T-helper 1 cell treated with Interleukin-12 subunit alpha and Interleukin-12 subunit beta and Interleukin-4 antibody, amounts not matched to agents 30 μg/mL and 1 μg/mL, for 36 hours (primary cell): ENCODE measurements around the gene AAK1.
"Not testable (repeated sequence)": the region's sequence is repeated elsewhere in the genome, so short reads cannot be mapped to it uniquely, and the experiment has no call there.

Source experiments
- H3K27ac Mint-ChIP-seq: one replicate; pipeline ENCODE4 v1.8.0; 2021; ENCODE audit warnings: mild to moderate bottlenecking, mixed read lengths
- H3K27me3 Mint-ChIP-seq: one replicate; pipeline ENCODE4 v1.8.0; 2021; ENCODE audit warnings: low read depth, mixed read lengths
- H3K36me3 Mint-ChIP-seq: one replicate; pipeline ENCODE4 v1.8.0; 2021; ENCODE audit warnings: low read depth, mixed read lengths
- H3K4me1 Mint-ChIP-seq: one replicate; pipeline ENCODE4 v1.8.0; 2021; ENCODE audit warnings: low read depth, mixed read lengths
- H3K4me3 Mint-ChIP-seq: one replicate; pipeline ENCODE4 v1.8.0; 2021; ENCODE audit warnings: mild to moderate bottlenecking, moderate library complexity, mixed read lengths
- H3K9me3 Mint-ChIP-seq: one replicate; pipeline ENCODE4 v1.8.0; 2021; ENCODE audit warnings: mixed read lengths

AAK1 gene

DNA sequence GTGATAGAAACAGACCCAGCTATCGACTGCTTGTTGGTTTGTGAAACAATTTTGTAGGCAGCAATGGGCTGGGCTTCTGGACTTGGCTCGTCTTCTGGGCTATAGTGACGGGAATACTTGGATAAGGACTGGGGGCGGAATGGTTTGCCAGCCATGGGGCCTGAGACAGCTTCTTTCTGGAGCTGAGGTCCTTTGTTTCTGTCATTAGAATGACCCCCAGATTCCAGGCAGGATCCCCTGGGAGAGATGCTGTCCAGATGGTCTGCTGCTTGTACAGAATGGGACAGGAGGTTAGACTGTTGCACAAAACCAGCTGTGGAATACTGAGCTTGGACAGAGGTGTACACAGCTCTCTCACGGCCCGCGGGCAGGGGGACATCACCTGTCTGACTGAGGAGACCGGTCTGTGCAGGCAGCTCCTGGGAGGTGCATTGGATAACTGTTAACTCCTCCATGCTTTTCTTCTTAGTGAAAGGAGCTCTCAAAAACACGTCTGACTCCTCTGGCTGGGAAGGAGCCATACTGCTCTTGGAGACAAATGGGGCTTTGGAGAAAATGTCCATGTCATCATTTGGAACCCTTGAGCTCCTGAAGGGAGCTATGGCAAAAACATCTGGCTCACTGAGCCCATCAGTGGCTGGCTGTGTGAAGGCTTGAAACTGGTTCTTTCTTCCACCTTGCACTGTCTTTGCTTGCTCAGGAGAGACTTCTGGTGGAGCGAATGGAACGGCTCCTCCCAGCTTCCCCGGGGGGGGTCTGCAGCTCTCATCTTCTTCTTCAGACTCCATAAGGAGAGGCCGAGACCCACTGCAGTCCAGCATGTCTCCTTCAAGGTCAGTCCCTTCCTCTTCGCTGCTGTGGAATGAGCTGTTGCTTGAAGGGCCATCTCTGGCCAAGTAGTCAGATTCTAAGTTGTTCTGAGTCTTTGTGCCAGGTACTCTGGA, 177.8 kb downstream of the AAK1 start:
- no peaks in the 10 kb centered on the region for H3K9me3 Mint-ChIP-seq

DNA sequence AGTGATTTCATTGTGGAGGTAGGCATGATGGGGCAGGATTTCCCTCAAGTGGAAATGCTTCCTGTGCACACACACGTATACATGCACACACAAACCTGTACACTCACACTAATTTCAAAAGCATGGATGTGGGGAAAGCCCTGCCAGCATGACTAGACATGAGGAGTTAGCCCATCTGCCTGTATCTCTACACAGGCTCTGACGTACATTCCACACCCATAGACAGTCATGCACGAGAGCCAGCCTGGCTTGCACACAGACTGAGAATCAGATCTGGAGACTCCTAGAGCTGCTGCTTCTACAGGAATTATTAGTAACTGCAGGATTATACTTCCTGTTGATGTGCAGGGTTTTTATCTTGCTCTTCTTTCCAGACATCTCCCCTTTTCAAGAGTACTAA, 179.0 kb downstream of the AAK1 start:
- H3K4me3 Mint-ChIP-seq, result no peak overlapping the region
- H3K27me3 Mint-ChIP-seq, result no peaks in the 10 kb centered on the region
- no peaks in the 10 kb centered on the region for H3K9me3 Mint-ChIP-seq
- H3K4me1 Mint-ChIP-seq, result peaks cover 2% of the 10 kb centered on the region
- peaks cover 26% of the 10 kb centered on the region for H3K36me3 Mint-ChIP-seq
- no peak overlapping the region for H3K27ac Mint-ChIP-seq

More for the DNA sequence above, 177.8 kb downstream of the AAK1 start:
- H3K27ac Mint-ChIP-seq, result no peak overlapping the region
- H3K36me3 Mint-ChIP-seq, result peaks cover 29% of the 10 kb centered on the region
- no peaks in the 10 kb centered on the region for H3K27me3 Mint-ChIP-seq
- peaks cover 2% of the 10 kb centered on the region for H3K4me1 Mint-ChIP-seq
- no peak overlapping the region for H3K4me3 Mint-ChIP-seq

DNA sequence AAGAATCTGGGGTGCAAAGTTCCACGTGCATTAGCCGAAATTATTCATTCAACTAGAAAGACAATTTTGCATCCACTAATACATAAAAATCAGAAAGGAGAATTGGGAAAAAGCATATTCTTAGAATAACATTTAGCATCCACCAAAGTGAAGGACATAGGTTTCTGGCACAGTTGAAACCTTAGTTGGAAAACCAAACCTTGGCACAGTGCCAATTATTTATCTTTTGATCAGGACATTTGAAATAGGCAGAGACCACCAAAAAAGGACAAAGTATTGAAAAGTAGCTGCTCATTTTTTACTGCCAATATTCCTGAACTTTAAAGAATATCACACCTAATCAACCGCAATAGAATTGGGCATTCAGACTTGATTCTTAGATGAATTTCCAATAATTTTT, 180.8 kb downstream of the AAK1 start:
- H3K4me1 Mint-ChIP-seq, result peaks cover 2% of the 10 kb centered on the region

DNA sequence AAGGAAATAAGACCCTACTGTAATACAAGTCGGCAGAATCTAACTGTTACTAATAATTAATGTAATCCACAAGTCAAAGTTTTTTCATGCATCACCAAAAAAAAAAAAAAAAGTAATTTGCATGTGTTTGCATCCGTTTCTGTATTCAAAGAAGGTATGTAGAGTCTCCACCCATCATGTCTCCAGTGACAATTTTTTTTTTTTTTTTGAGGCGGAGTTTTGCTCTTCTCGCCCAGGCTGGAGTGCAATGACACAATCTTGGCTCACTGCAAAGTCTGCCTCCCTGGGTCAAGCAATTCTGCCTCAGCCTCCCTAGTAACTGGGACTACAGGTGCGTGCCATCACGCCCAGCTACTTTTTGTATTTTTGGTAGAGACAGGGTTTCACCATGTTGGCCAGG, 182.1 kb downstream of the AAK1 start:
- no peak overlapping the region for H3K27ac Mint-ChIP-seq
- H3K36me3 Mint-ChIP-seq, result peaks cover 23% of the 10 kb centered on the region
- no peak overlapping the region for H3K4me3 Mint-ChIP-seq
- no peaks in the 10 kb centered on the region for H3K27me3 Mint-ChIP-seq
- no peaks in the 10 kb centered on the region for H3K9me3 Mint-ChIP-seq
- H3K4me1 Mint-ChIP-seq, result no peaks in the 10 kb centered on the region

More for the DNA sequence above, 180.8 kb downstream of the AAK1 start:
- Mint-ChIP-seq H3K9me3 (no peaks in the 10 kb centered on the region), H3K27me3 (no peaks in the 10 kb centered on the region), H3K36me3 (peaks cover 26% of the 10 kb centered on the region), H3K4me3 (no peak overlapping the region), H3K27ac (no peak overlapping the region)

DNA sequence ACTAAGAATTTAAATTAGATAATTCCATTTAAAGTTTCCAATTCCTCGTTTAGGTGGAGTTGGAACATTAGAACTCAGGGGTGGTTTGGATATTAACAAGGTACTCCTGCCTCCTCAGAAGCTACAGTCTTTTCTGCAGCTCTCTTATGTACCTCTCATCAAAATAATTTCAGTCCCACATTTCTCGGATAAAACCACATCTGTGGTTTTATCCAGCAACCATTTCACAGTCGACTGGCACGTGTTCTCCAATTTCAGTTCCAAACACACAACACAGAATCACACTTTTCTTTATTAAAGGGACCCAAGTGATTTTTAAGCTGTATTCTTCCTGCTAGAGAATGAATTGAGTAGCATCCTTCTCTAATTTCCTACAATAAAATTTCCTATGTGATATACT, 183.6 kb downstream of the AAK1 start:
- H3K36me3 Mint-ChIP-seq, result peaks cover 11% of the 10 kb centered on the region
- no peak overlapping the region for H3K27ac Mint-ChIP-seq
- no peaks in the 10 kb centered on the region for H3K9me3 Mint-ChIP-seq
- no peak overlapping the region for H3K4me3 Mint-ChIP-seq
- no peaks in the 10 kb centered on the region for H3K27me3 Mint-ChIP-seq
- H3K4me1 Mint-ChIP-seq, result no peaks in the 10 kb centered on the region

DNA sequence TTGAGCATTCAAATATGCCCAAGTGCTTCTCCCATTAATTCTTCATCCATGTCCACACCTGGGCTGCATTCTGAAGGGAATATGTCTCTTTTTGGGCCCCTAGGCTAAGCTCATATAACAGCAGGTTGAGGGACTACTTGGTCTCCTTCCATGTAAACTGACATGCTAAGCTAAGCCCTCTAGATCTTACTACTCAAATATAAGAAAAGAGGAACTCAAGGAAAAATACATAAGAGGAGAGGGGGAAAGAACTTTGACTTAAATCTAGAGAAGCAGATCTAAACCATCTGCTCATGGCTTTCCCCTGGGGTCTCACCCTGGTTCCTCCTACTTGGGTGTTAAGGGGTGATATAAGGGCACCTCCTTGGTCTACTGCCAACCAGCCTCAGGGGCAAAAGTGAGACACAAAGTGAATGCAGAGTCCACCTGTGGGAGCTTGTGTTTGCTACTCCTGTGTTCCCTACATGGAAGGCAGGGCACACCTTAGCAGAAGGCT, 186.5 kb downstream of the AAK1 start:
- no peak overlapping the region for H3K27ac Mint-ChIP-seq
- H3K4me1 Mint-ChIP-seq, result peaks cover 6% of the 10 kb centered on the region
- no peaks in the 10 kb centered on the region for H3K9me3 Mint-ChIP-seq
- peaks cover 7% of the 10 kb centered on the region for H3K27me3 Mint-ChIP-seq
- H3K36me3 Mint-ChIP-seq, result peaks cover 4% of the 10 kb centered on the region
- H3K4me3 Mint-ChIP-seq, result no peak overlapping the region

DNA sequence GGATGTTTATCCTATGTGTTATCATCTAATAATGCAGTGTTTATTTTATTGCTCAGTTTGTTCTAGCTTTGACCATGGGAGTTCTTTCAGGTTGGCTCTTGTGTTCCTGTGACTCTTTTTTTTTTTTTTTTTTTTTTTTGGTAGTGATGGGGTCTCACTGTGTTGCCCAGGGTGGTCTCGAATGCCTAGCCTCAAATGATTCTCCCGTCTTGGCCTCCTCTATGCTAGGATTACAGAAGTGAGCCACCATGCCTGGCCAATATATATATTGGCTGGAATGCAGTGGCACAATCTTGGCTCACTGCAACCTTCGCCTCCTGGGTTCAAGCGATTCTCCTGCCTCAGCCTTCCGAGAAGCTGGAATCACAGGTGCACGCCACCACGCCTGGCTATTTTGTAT, 187.4 kb downstream of the AAK1 start:
- H3K4me3 Mint-ChIP-seq, result no peak overlapping the region
- no peaks in the 10 kb centered on the region for H3K9me3 Mint-ChIP-seq
- peaks cover 6% of the 10 kb centered on the region for H3K4me1 Mint-ChIP-seq
- H3K27ac Mint-ChIP-seq, result no peak overlapping the region
- peaks cover 9% of the 10 kb centered on the region for H3K27me3 Mint-ChIP-seq
- H3K36me3 Mint-ChIP-seq, result no peaks in the 10 kb centered on the region

DNA sequence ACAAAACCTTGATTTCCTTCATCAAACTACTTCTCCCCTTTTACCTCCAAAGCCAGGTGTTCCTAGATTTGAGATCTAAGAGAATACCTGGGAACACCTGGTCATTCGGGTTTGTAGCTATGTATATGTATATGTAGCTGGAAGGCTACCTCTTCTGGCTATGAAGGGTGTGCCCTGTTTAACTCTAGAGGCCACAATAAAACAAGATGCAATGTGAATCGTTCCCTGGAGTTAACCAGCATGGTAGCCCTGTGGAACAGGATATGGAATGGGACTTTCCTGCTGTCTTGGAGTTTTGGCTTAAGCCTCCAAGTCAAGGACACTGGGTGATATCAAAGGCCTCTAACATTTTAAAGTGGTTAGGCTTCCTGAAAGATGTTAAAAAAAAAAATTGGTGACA, 188.6 kb downstream of the AAK1 start:
- Mint-ChIP-seq H3K4me1 (peaks cover 6% of the 10 kb centered on the region), H3K4me3 (no peak overlapping the region), H3K27me3 (peaks cover 16% of the 10 kb centered on the region), H3K27ac (no peak overlapping the region), H3K36me3 (no peaks in the 10 kb centered on the region), H3K9me3 (no peaks in the 10 kb centered on the region)

DNA sequence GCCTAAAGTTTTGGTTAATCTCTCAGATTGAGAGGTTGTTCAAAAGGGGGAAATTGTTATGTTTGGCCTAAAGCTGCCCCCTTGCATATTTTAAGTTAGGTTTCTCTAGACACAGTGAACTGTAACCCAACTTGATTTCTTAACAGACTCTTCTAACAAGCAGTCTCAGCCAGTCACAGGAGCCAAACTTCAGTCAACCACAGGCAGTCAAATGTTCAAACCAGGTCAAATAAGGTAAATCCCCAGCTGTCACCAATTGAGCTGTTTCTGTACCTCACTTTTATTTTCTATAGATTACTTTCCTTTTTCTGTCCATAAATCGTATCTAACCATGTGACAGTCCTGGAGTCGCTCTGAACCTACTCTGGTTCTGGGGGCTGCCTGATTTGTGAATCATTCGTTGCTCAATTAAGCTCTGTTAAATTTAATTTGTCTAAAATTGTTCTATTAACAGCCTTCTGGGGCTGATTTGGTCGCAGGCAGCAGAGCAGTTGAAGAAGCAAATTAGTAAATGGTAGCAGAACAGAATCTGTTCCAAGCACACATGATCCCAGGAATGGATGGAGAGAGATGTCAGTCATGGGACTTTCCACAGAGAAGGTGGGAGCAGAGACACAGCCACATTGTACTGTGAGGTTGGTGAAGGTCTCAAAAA, 189.9 kb downstream of the AAK1 start:
- H3K27me3 Mint-ChIP-seq, result peaks cover 19% of the 10 kb centered on the region
- H3K27ac Mint-ChIP-seq, result no peak overlapping the region
- no peak overlapping the region for H3K4me3 Mint-ChIP-seq
- no peaks in the 10 kb centered on the region for H3K36me3 Mint-ChIP-seq
- peaks cover 6% of the 10 kb centered on the region for H3K4me1 Mint-ChIP-seq
- H3K9me3 Mint-ChIP-seq, result no peaks in the 10 kb centered on the region

DNA sequence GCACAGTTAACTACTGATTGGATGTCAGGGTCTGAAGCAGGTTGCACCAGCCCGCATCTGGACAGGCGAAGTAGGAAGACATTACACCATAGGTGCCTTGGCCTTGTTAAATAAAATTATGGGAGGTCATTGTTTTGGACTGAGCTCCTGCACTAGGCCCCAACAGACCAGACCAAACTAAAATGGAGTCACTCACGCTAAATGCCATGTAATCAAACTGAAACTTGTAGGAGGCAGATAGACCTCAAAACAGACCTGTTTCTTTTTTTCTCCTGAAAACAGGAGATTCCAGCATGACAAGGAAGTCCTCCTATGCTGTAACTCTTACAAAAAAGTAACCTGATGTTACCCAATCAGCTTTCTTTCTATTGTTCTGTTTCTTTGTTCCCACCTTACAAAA, 190.9 kb downstream of the AAK1 start:
- Mint-ChIP-seq H3K36me3 (no peaks in the 10 kb centered on the region), H3K4me1 (peaks cover 6% of the 10 kb centered on the region), H3K4me3 (no peak overlapping the region), H3K27ac (no peak overlapping the region), H3K9me3 (no peaks in the 10 kb centered on the region), H3K27me3 (peaks cover 26% of the 10 kb centered on the region)

DNA sequence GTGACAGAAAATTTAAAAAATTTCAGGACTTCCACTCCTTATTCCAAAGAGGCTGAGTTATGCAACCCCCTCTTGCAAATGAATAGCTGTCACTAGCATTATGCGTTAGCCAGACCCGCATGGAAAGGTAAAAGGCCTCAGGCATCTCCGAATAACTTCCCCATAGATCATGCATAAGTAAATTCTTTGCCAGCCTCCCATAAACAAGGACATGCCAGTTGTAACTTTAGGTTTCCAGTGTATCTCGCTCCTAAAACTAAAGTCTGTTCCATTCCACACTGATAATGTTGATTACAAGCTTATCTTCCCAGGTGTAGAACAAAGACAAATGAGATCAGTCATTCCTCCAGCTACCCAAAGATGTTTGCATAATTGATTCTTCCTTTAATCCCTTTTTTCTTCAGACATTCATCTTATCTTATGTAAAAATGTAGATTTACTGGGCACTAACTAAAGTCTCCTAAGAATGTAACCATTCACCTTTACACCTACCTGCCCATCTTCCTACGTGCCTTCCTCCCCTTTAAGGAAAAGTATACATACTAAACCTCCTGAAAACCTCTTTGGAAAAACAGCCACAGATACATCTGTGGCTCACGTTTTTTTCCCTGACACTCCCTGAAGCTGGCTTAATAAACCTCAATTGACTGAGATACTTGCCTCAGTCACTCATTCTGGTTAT, 192.7 kb downstream of the AAK1 start:
- Mint-ChIP-seq H3K27me3 (peaks cover 31% of the 10 kb centered on the region), H3K4me1 (peaks cover 6% of the 10 kb centered on the region), H3K4me3 (no peak overlapping the region), H3K36me3 (no peaks in the 10 kb centered on the region), H3K9me3 (no peaks in the 10 kb centered on the region), H3K27ac (no peak overlapping the region)

DNA sequence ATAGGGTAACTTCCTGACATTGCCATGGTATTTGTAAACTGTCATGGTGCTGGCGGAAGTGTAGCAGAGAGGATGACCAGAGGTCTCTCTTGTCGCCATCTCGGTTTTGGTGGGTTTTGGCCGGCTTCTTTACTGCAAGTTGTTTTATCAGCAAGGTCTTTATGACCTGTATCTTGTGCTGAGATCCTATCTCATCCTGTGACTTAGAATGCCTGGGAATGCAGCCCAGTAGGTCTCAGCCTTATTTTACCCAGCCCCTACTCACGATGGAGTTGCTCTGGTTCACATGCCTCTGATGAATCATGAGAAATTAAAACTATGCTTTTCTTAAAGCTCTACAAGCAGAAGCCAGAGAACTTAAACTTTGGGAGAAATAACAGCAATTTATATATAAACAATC, 193.6 kb downstream of the AAK1 start:
- no peaks in the 10 kb centered on the region for H3K36me3 Mint-ChIP-seq
- no peaks in the 10 kb centered on the region for H3K9me3 Mint-ChIP-seq
- peaks cover 31% of the 10 kb centered on the region for H3K27me3 Mint-ChIP-seq
- peaks cover 6% of the 10 kb centered on the region for H3K4me1 Mint-ChIP-seq
- H3K4me3 Mint-ChIP-seq, result no peak overlapping the region
- no peak overlapping the region for H3K27ac Mint-ChIP-seq

DNA sequence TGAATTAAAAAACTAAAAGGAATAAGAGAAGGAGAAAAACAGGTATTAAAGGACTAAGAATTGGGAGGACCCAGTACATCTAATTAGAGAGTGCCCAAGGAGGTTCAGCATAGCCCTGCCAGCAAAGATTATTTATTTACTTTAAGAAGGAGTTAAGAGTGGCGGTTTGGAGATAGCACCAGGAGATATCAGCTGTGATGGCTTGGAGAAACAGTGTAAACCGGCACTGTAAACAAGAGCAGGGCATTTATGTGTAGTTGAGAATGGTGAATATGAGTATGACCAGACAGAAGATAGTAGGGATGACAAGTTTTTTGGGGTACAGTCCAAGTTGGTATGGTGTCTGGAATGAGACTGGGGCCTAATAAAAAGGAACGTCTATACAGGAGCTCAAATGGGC, 199.9 kb downstream of the AAK1 start:
- H3K4me1 Mint-ChIP-seq, H3K4me3 Mint-ChIP-seq, H3K36me3 Mint-ChIP-seq, H3K27ac Mint-ChIP-seq, H3K9me3 Mint-ChIP-seq: not testable (repeated sequence)
- H3K27me3 Mint-ChIP-seq, result peaks cover 13% of the 10 kb centered on the region

DNA sequence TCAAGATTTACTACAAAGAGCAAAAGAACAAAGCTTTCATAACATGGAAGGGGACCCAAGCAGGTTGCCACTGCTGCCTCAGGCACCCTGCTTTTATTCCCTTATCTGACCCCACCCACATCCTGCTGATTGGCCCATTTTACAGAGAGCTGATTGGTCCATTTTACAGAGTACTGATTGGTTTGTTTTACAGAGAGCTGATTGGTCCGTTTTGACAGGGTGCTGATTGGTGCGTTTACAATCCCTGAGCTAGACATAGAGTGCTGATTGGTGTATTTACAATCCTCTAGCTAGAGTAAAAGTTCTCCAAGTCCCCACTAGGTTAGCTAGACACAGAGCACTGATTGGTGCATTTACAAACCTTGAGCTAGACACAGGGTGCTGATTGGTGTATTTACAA, 204.0 kb downstream of the AAK1 start:
- not testable (repeated sequence) for H3K36me3 Mint-ChIP-seq, H3K4me3 Mint-ChIP-seq, H3K27ac Mint-ChIP-seq, H3K9me3 Mint-ChIP-seq, H3K27me3 Mint-ChIP-seq
- H3K4me1 Mint-ChIP-seq, result peaks cover 17% of the 10 kb centered on the region
